LNCaP clone FGC (cell line): ENCODE data around the gene CHPF.

Experiments used
- DNase-seq: peaks from one replicate; pipeline ENCODE4 v3.0.0-alpha.2; 2011; ENCODE audit warnings: low read depth
- H3K4me3 ChIP-seq: 2 replicates; pipeline ENCODE4 v1.5.1; 2011; ENCODE audit warnings: mild to moderate bottlenecking, low read depth, low read length, control low read depth
- TF ChIP-seq, protein P1 (sequence below): IDR thresholded peaks from 2 replicates; pipeline ENCODE4 v1.5.1; 2012; ENCODE audit warnings: mild to moderate bottlenecking; ENCODE audit not compliant: control insufficient read depth, insufficient read depth; ENCODE audit errors: extremely low read depth

CHPF gene, protein sequence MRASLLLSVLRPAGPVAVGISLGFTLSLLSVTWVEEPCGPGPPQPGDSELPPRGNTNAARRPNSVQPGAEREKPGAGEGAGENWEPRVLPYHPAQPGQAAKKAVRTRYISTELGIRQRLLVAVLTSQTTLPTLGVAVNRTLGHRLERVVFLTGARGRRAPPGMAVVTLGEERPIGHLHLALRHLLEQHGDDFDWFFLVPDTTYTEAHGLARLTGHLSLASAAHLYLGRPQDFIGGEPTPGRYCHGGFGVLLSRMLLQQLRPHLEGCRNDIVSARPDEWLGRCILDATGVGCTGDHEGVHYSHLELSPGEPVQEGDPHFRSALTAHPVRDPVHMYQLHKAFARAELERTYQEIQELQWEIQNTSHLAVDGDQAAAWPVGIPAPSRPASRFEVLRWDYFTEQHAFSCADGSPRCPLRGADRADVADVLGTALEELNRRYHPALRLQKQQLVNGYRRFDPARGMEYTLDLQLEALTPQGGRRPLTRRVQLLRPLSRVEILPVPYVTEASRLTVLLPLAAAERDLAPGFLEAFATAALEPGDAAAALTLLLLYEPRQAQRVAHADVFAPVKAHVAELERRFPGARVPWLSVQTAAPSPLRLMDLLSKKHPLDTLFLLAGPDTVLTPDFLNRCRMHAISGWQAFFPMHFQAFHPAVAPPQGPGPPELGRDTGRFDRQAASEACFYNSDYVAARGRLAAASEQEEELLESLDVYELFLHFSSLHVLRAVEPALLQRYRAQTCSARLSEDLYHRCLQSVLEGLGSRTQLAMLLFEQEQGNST

DNA sequence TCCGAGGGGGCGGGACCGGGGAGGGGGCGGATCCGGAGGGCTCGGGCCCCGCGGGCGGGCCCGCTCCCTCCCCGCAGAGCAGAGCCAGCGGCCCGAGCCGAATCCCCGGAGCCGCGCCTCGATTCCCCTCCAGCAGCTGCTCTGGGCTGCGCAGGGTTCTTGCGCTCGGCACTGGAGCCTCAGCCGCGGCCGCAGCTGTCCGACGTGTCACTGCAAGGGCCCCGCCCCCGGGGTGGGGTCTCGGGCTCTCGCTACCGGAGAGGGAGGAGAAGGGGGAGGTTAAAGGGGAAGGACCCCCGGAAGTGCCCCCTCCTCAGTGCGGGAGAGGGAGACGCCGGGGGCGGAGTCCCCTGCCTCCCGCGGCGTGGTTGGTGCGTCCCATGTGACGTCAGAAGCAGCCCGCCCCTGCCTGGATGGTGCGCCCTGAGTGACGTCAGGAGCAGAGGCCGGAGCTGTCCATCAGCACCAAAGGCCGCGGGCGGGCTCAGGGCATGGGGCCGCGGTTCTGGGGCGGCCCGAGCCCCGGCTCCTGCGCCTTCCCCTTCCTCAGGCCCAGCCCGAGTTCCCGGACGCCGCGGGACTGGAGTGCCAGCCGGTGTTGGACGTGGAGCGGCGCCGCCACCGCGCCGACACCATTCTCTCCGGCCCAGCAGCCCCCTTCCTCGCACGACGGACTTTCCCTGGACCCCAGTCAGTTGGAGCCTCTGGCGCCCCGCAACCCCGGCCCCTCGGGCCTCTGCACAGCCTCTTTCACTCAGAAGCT, at the start of gene CHPF, which contains the start of gene TMEM198:
Gene CHPF (minus strand): TSS at position 214 of the 763 bp plus-strand sequence. CDS start 271 bp downstream, outside the sequence.
Gene TMEM198 (plus strand): TSS at position 433 of the 763 bp plus-strand sequence. CDS start 700 bp downstream, outside the sequence.
- TF ChIP-seq, protein P1, sequence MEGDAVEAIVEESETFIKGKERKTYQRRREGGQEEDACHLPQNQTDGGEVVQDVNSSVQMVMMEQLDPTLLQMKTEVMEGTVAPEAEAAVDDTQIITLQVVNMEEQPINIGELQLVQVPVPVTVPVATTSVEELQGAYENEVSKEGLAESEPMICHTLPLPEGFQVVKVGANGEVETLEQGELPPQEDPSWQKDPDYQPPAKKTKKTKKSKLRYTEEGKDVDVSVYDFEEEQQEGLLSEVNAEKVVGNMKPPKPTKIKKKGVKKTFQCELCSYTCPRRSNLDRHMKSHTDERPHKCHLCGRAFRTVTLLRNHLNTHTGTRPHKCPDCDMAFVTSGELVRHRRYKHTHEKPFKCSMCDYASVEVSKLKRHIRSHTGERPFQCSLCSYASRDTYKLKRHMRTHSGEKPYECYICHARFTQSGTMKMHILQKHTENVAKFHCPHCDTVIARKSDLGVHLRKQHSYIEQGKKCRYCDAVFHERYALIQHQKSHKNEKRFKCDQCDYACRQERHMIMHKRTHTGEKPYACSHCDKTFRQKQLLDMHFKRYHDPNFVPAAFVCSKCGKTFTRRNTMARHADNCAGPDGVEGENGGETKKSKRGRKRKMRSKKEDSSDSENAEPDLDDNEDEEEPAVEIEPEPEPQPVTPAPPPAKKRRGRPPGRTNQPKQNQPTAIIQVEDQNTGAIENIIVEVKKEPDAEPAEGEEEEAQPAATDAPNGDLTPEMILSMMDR: no peak
- peak; percentile 92 for DNase-seq
- H3K4me3 ChIP-seq: peak within 1 kb of the TSS; percentile 63

DNA sequence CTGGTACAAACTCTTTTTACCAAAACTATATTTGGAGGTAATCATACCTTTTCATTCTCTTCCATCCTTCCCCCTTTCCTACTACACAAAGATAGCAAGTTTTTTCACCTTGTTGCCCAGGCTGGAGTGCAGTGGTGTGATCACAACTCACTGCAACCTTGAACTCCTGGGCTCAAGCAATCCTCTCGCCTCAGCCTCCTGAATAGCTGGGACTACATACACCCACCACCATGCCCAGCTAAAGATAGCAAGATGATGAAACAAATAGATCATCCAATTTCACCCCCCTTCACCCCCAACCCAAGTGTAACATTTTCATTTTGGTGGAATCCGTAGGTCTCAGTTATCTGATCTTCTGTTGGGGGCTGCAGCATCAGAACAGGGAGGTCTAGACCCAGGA, 49.5 kb upstream of the CHPF start:
- no peak for DNase-seq
- no peak overlapping the region for H3K4me3 ChIP-seq
- TF ChIP-seq, protein P1: no peak

DNA sequence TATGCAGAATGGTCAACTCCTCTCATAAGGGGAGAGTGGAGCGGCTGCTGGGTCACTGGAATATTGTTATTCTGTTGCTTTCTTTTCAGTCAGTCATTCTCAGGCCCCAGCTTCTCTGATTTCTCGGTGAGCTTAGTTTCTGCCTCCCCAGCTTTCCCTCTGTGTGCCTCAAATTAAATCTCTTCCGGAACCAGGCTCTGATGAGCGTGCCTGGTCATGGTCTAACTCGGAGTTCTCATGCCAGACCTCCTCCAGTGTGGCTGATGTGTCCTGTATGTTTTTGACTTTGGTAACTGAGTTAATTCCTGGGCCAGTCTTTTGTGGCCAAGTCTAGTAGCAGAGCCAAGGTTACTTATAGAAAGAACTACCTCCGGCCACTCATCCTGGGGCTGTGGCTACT, 49.1 kb upstream of the CHPF start:
- DNase-seq: no peak
- TF ChIP-seq, protein P1: no peak
- H3K4me3 ChIP-seq: no peak overlapping the region

DNA sequence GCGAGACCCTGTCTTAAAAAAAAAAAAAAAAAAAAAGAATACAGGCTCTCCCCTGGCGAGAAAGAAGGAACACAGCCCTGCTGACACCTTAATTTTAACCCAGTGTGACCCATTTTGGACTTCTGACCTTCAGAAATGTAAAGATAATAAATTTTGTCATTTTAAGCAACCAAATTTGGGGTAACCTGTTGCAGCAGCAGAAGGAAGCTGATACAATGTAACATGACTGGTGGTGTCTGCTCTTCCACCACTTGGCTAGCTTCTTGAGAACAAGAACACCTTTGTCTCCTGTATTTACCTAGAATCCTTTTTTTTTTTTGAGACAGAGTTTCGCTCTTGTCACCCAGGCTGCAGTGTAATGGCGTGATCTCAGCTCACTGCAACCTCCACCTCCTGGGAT, 47.5 kb upstream of the CHPF start:
- TF ChIP-seq, protein P1: no peak

DNA sequence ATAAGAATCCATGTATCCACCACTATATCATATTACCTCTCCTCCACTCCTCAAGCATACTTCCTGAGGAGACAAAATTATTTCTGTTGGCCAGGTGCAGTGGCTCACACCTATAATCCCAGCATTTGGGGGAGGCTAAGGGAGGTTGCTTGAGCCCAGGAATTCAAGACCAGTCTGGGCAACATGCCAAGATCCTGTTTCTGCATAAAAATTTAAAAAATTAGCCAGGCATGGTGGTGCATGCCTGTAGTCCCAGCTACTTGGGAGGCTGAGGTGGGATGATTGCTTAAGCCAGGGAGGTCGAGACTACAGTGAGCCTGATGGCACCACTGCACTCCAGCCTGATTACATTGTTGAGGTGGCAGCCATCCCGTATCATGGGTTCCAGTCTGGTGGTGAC, 37.7 kb upstream of the CHPF start:
- TF ChIP-seq, protein P1: no peak
- DNase-seq: no peak
- no peak overlapping the region for H3K4me3 ChIP-seq

More for the DNA sequence above, 47.5 kb upstream of the CHPF start:
- H3K4me3 ChIP-seq: no peak overlapping the region
- no peak for DNase-seq

DNA sequence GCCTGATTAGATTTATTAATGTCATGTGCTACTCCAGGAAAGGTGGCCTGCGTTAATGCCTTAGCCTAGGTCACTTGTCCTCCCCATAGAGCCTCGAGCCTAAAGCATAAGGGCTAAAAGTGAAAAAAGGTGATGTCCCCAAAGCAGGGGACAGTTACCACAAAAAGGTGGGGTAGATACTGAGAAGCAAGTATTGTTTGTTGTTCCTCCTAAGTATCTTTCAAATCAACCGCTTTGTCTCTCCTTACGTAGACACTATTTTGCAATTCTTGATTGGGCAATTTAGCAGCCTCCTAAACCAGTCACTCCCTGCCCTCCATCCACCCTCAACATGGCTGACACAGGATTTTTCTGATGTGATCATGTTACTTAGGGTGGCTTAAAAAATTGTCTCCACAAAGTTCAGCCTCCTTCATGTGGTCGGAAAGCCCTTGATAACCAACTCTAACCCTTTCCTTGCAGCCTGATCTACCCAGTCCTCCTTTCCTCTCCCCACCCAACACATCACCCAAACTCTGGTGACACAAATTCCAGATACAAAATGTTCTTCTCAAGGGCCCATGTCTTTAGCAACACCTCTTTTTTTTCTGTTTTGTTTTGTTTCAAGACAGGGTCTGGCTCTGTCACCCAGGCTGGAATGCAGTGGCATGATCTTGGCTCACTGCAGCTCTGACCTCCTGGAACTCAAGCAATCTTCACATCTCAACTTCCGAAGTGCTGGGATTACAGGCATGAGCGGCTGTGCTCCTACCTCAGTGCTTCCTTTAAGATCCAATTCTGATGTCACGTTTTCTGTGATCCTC, 35.4 kb upstream of the CHPF start:
- TF ChIP-seq, protein P1: no peak
- DNase-seq: no peak

More for the DNA sequence above, 35.4 kb upstream of the CHPF start:
- no peak overlapping the region for H3K4me3 ChIP-seq
